Gastrocnemius medialis (tissue), 4 donors: ENCODE results near the gene GOLGA3.

ENCODE experiments used
- POLR2A ChIP-seq, 2 donors: fragments of 450-650 bp; IDR thresholded peaks; one replicate each; pipeline ENCODE4 v1.6.1; 2017; ENCODE audit warnings: antibody characterized with exemption in 2 of 2, mild to moderate bottlenecking in 2 of 2, moderate library complexity in 2 of 2
- TF ChIP-seq, protein P1 (sequence below), 5 experiments: fragments of 450-650 bp in 3 of 5; fragments of 200-600 bp in 2 of 5; sonication (generic) in 2 of 5; IDR thresholded peaks in 4 of 5; conservative IDR thresholded peaks in 1 of 5; 1 replicate in 4 of 5; 2 replicates in 1 of 5; pipeline ENCODE4 v1.5.1; 2016 to 2019; ENCODE audit warnings: antibody characterized with exemption in 5 of 5, mild to moderate bottlenecking in 3 of 5, moderate library complexity in 3 of 5

DNA sequence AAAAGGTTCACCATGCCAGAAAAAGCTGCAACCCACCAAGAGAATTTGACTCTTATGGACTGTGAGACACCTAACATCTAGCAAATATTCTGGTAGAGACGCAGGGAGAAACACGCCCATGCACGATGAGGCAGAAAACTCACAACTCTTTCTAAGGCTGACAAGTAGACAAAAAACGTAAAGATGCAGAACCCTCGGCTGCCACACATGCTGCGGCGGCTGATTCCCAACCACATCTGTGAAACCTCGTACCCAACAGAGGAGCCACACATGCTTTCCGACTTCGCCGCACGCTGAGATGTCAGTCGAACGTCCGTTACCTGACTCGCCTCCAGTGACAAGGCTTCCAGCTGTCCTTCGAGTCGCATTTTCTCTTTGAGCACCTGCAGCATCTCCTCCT is 21.8 kb downstream of the GOLGA3 start:
- TF ChIP-seq, protein P1, sequence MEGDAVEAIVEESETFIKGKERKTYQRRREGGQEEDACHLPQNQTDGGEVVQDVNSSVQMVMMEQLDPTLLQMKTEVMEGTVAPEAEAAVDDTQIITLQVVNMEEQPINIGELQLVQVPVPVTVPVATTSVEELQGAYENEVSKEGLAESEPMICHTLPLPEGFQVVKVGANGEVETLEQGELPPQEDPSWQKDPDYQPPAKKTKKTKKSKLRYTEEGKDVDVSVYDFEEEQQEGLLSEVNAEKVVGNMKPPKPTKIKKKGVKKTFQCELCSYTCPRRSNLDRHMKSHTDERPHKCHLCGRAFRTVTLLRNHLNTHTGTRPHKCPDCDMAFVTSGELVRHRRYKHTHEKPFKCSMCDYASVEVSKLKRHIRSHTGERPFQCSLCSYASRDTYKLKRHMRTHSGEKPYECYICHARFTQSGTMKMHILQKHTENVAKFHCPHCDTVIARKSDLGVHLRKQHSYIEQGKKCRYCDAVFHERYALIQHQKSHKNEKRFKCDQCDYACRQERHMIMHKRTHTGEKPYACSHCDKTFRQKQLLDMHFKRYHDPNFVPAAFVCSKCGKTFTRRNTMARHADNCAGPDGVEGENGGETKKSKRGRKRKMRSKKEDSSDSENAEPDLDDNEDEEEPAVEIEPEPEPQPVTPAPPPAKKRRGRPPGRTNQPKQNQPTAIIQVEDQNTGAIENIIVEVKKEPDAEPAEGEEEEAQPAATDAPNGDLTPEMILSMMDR (IDR thresholded peaks at IDR 0.05 in 4 of 5, conservative IDR thresholded peaks at IDR 0.05 in 1 of 5): no peak
- TF ChIP-seq POLR2A (IDR thresholded peaks at IDR 0.05): no peak
